ENCODE measurements around the gene AIG1.

- TF ChIP-seq CTCF (conservative IDR thresholded peaks at IDR 0.05; ENCODE audit: low read depth, low read length), result no peak
- no peak for TF ChIP-seq CHD1 (IDR thresholded peaks at IDR 0.05; ENCODE audit: low read depth, low read length)
- TF ChIP-seq NFE2L2 (IDR thresholded peaks at IDR 0.05; ENCODE audit: low read depth, low read length), result no peak
- TF ChIP-seq FOS (IDR thresholded peaks at IDR 0.05; ENCODE audit: low read depth, low read length), result no peak
- no peak for TF ChIP-seq RFX5 (IDR thresholded peaks at IDR 0.05; ENCODE audit: low read depth, low read length)
- TF ChIP-seq RCOR1 (IDR thresholded peaks at IDR 0.05; ENCODE audit: insufficient replicate concordance, low read length), result no peak
- TF ChIP-seq, protein P1, sequence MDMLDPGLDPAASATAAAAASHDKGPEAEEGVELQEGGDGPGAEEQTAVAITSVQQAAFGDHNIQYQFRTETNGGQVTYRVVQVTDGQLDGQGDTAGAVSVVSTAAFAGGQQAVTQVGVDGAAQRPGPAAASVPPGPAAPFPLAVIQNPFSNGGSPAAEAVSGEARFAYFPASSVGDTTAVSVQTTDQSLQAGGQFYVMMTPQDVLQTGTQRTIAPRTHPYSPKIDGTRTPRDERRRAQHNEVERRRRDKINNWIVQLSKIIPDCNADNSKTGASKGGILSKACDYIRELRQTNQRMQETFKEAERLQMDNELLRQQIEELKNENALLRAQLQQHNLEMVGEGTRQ (IDR thresholded peaks at IDR 0.05; ENCODE audit: low read depth, low read length), result no peak
Observed at GRCh38 chr6:143062551-143062950, 1.9 kb downstream of the AIG1 start.
